Fibroblast of skin of abdomen (primary cell): ENCODE data around the gene FKTN.
A peak's percentile ranks its signal among the peaks of the same experiment; 100 is the strongest.

ENCODE experiments used
- DNase-seq: peaks from one replicate; pipeline ENCODE4 v3.0.0-alpha.2; 2013

FKTN gene

DNA sequence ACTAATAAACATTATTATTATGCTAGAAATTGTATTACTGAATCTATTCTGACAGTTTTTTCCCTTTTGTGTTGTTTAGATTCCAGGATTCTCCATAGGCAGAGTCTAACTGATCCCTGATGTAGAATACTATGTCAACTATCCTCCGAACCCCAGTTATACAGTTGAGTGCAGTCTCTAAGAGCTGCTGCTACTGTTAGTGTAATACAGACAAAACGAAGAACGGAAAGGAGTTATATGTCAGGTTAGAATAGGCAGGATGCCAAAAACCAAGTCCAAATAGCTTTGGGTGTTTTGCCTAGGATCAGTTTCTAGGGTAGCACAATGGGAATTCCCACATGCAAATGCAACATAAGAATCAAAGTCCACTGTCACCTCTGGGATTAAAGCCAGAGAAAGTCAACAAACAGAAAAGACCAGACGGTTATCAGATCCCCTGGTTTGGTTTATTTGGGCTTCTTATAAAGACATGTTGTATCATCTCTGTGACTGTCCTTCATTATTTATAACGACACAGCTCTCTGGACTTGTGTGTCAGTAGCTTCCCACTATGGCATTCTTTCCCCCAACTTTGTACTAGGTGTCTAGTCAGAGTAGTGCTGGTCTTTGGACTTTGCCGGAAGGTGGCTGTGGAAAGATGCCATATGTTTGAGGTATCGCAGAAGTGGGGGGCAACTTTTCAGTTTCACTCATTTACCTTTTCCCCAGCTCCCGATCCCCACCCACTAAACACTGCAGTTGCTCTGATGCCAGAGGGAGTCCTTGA is 121.5 kb downstream of the FKTN start:
- DNase-seq, result no peak

DNA sequence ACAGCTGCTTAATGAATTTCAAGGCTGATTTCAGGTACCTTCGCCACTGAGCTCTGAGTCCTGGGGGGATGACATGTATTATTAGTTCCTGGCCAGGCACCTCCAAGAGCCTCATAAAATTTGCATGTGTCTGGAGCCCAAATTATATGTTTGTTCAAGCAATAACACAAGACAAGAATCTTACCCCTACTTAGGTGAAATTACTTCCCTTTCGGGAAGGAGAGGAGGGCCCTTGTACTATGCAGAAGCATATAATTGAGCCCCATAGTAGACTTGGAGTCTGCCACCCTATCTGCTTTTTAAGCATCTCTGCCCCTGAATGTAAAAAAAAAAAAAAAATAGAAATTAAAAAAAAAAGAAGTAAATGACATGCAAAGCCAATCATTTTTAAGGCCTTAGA is 123.4 kb downstream of the FKTN start:
- no peak for DNase-seq

DNA sequence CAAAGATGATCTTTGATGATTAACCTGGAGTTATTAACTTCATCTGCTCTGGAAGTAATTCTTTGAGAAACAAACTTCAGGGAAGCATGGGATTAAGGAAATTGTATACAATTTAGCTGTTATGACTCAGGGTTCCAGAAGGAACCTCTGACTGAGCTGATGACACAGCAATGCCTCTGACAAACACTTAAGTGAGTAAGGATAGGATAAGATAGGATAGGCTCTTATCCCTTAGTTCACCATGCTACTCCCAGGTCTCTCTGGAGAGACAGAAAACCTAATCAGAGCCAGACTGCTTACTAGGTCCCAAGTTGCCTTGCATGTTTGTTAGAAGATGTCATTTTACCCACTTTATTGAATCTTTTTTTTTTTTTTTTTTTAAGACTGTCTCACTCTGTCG is 123.8 kb downstream of the FKTN start:
- DNase-seq, result peak; percentile 37

DNA sequence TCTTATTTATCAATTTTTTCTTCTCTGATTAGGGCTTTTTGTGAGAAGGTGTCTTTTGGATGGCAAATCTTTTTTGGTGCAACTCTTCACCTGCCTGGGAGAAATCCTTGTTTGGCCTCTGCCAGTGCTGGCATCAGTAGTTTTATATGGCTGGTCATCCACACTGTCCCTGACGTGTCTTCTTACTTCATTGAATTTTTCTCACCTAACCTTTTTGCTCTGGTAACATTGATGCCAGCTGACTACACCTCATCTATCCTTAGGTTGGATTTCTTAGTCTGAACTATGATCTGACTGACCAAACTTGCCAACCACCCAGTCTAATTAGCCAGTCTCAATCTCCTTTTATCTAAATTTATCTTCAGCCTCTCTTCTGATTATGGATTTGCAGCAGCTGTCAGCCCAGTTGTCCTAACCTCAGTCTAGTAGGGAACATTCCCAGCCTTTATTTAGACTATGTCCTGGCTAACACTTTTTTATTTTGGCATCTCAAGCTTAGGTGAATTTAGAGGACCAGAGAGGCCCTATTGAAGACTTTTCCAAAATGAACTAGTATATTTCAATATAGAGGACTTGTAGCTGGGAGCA is 125.9 kb downstream of the FKTN start:
- DNase-seq, result no peak

DNA sequence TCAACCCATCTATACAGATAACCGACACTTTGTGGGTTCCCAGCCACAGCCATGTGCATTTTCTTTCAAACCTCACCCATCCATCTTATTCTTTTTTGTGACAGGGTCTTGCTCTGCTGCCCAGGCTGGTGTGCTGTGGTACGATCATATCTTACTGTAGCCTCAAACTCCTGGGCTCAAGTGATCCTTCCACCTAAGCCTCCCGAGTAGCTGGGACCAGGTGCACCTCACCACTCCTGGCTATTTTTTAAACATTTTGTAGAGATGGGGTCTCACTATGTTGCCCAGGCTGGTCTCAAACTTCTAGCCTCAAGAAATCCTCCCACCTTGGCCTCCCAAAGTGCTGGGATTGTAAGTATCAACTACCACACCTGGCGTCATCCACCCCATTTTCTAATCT is 129.0 kb downstream of the FKTN start:
- DNase-seq, result no peak
